Astrocyte of the spinal cord (primary cell): Measurements from ENCODE around the gene SRA1.

Source experiments
- DNase-seq: peaks from one replicate; pipeline ENCODE4 v3.0.0; 2011; ENCODE audit warnings: low read depth, low spot score
- H3K4me3 ChIP-seq: 2 replicates; pipeline ENCODE4 v1.5.1; 2011; ENCODE audit warnings: low read depth, mild to moderate bottlenecking, low read length, moderate library complexity
- CTCF ChIP-seq: IDR thresholded peaks from 2 replicates; pipeline ENCODE4 v1.5.1; 2012; ENCODE audit warnings: low read depth, mild to moderate bottlenecking, low read length, inconsistent platforms
- in situ Hi-C: cut with HindIII; loops from 2 replicates; pipeline ENCODE4 v1.10.0; 2017; ENCODE audit warnings: low sequenced_read_pairs

Gene SRA1

DNA sequence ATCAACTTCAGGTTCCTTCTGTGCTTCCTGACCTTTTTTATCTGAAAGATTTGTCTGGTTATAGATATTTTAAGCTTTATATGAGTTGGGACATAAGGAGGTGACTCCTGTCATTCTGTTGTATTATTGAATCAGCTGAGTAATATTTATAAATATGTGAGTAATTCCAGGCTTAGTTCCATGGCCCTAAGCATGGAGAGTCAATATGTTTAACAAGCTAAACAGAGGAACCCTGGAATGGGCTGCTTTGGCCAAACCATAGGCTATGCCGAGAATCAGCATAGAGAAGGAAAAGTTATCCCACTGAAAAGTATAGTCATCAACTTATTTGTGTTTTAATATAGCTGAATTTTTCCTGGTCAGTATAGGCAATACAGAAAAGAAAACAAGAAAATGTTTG is 17.0 kb downstream of the SRA1 start:
- no peak for DNase-seq
- H3K4me3 ChIP-seq = no peak overlapping the region
- TF ChIP-seq CTCF = no peak
- in situ Hi-C loops = no loop called here

GRCh38 chr5:140524003-140524402 is 33.3 kb downstream of the SRA1 start:
- no peak overlapping the region for H3K4me3 ChIP-seq
- in situ Hi-C loops = no loop called here
- TF ChIP-seq CTCF = no peak
- no peak for DNase-seq

- DNase-seq = no peak
- in situ Hi-C loops = no loop called here
- no peak overlapping the region for H3K4me3 ChIP-seq
- no peak for TF ChIP-seq CTCF
Measured at GRCh38 chr5:140513124-140513523, 44.1 kb downstream of the SRA1 start.

DNA sequence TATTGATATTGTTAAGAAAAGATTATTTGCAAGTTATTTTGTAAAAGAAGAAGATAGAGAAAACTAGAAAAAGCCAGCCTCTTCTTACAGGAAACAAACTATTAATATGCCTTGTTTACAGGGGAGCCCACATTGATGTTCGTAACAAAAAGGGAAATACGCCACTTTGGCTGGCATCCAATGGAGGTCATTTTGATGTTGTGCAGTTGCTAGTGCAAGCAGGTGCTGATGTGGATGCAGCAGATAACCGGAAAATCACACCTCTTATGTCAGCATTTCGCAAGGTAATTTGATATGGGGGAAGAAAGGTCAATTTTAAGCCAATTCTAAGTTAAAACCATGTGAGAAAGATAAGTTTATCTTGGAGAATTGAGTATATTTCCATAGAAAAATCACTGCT is 47.4 kb downstream of the SRA1 start:
- no peak for TF ChIP-seq CTCF
- no peak overlapping the region for H3K4me3 ChIP-seq
- no peak for DNase-seq
- in situ Hi-C loops = no loop called here

DNA sequence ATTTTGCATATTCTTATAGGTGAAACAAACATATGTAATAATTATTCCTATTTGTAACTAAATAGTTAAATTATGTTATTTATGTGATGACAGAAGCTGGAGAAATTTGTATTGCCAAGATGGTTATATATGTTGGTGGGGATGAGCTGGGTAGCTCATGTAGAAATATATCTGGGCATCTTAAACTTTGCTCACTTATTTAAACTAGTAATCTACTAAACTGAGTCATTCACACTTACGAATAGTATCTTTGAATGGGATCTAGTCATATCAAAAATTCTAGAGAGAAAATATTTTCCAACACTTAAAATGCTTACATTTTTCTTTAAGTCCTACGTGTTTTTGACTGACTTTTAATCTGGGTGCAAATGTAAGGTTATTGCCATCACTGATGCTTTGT is 54.4 kb downstream of the SRA1 start:
- no peak overlapping the region for H3K4me3 ChIP-seq
- DNase-seq = no peak
- in situ Hi-C loops = no loop called here
- TF ChIP-seq CTCF = no peak
